Activated CD8-positive, alpha-beta memory T cell treated with anti-CD3 and anti-CD28 coated beads, Interleukin-2, amount 10 ng/mL, durations not matched to agents 7 days and 5 days (primary cell): ENCODE results near the gene UBN2. TPM values are rescaled to one million over a fixed set of nuclear protein-coding genes. Genes with fewer than 3 reads are reported as not detected.
"Not testable (repeated sequence)": the region's sequence is repeated elsewhere in the genome, so short reads cannot be mapped to it uniquely, and the experiment has no call there.

Source experiments
- ATAC-seq: fragments of 150-1000 bp; cut with Tn5 transposase; one replicate; pipeline ENCODE4 v1.10.0; 2021; ENCODE audit warnings: moderate library complexity
- CTCF ChIA-PET: fragments of 350-600 bp; sonication (Branson Sonifier 250); formaldehyde crosslinking; loops from one replicate; lab custom pipeline; 2021; ENCODE audit warnings: antibody characterized with exemption; lab: Charles Lee
- DNase-seq: peaks from one replicate; pipeline ENCODE4 v3.0.0-alpha.2; 2020
- H3K27ac Mint-ChIP-seq: one replicate; pipeline ENCODE4 v1.8.0; 2021; ENCODE audit warnings: mild to moderate bottlenecking, mixed read lengths
- H3K27me3 Mint-ChIP-seq: one replicate; pipeline ENCODE4 v1.8.0; 2021; ENCODE audit warnings: mixed read lengths
- H3K36me3 Mint-ChIP-seq: one replicate; pipeline ENCODE4 v1.8.0; 2021; ENCODE audit warnings: mild to moderate bottlenecking, mixed read lengths
- H3K4me1 Mint-ChIP-seq: one replicate; pipeline ENCODE4 v1.8.0; 2021; ENCODE audit warnings: mixed read lengths
- H3K4me3 Mint-ChIP-seq: one replicate; pipeline ENCODE4 v1.8.0; 2021; ENCODE audit warnings: mild to moderate bottlenecking, moderate library complexity, mixed read lengths
- H3K9me3 Mint-ChIP-seq: one replicate; pipeline ENCODE4 v1.8.0; 2022; ENCODE audit warnings: low read depth, mixed read lengths
- total RNA-seq, 2 experiments: library from RNA; stranded (reverse); gene quantifications; one replicate each; pipeline ENCODE4 v1.2.3, GENCODE V29; 2021

UBN2 gene
- total RNA-seq, 2 experiments from 2014 or later: 10.8 to 12.7 TPM

GRCh38 chr7:139224219-139224618 is 6.8 kb upstream of the UBN2 start:
- H3K36me3 Mint-ChIP-seq: no peaks in the 10 kb centered on the region

GRCh38 chr7:139224836-139225235 is 6.2 kb upstream of the UBN2 start:
- peaks cover 20% of the 10 kb centered on the region for H3K27me3 Mint-ChIP-seq
- H3K27ac Mint-ChIP-seq, CTCF ChIA-PET, H3K4me3 Mint-ChIP-seq, H3K4me1 Mint-ChIP-seq, H3K36me3 Mint-ChIP-seq, DNase-seq, ATAC-seq, H3K9me3 Mint-ChIP-seq: not testable (repeated sequence)

More at GRCh38 chr7:139224219-139224618, 6.8 kb upstream of the UBN2 start:
- Mint-ChIP-seq H3K4me1 (no peaks in the 10 kb centered on the region), H3K4me3 (no peak overlapping the region), H3K27me3 (peaks cover 17% of the 10 kb centered on the region), H3K9me3 (no peaks in the 10 kb centered on the region), H3K27ac (no peak overlapping the region)
- DNase-seq (no peak), ATAC-seq (no peak)
- CTCF ChIA-PET: no interaction called here

- H3K4me3 Mint-ChIP-seq, H3K27ac Mint-ChIP-seq, H3K9me3 Mint-ChIP-seq, H3K4me1 Mint-ChIP-seq, DNase-seq, ATAC-seq, H3K36me3 Mint-ChIP-seq: not testable (repeated sequence)
- peaks cover 24% of the 10 kb centered on the region for H3K27me3 Mint-ChIP-seq
- CTCF ChIA-PET: interaction anchor here (0.6 kb wide), 1 partner anchor 201 kb away, joined by 3 read pairs; no protein-coding TSS in a partner anchor
Measured at GRCh38 chr7:139225286-139226157, 5.5 kb upstream of the UBN2 start.

GRCh38 chr7:139226158-139226515 is 4.9 kb upstream of the UBN2 start:
- not testable (repeated sequence) for H3K4me3 Mint-ChIP-seq, H3K36me3 Mint-ChIP-seq, H3K27ac Mint-ChIP-seq, H3K9me3 Mint-ChIP-seq, ATAC-seq, H3K4me1 Mint-ChIP-seq, DNase-seq
- CTCF ChIA-PET: interaction anchor here (0.6 kb wide), 1 partner anchor 200 kb away, joined by 3 read pairs; no protein-coding TSS in a partner anchor
- peaks cover 24% of the 10 kb centered on the region for H3K27me3 Mint-ChIP-seq

GRCh38 chr7:139226988-139227488 is 4.0 kb upstream of the UBN2 start:
- DNase-seq, H3K9me3 Mint-ChIP-seq, H3K36me3 Mint-ChIP-seq, H3K4me1 Mint-ChIP-seq, CTCF ChIA-PET, H3K27ac Mint-ChIP-seq, ATAC-seq, H3K4me3 Mint-ChIP-seq: not testable (repeated sequence)
- H3K27me3 Mint-ChIP-seq: peaks cover 24% of the 10 kb centered on the region

- no peak overlapping the region for H3K27ac Mint-ChIP-seq
- peaks cover 21% of the 10 kb centered on the region for H3K27me3 Mint-ChIP-seq
- H3K4me1 Mint-ChIP-seq: peaks cover 16% of the 10 kb centered on the region
- H3K36me3 Mint-ChIP-seq: peaks cover 2% of the 10 kb centered on the region
- CTCF ChIA-PET: interaction anchor here (1.3 kb wide), 1 partner anchor 108 kb away, joined by 3 read pairs; no protein-coding TSS in a partner anchor
- no peaks in the 10 kb centered on the region for H3K9me3 Mint-ChIP-seq
- no peak for ATAC-seq
- H3K4me3 Mint-ChIP-seq: peak overlapping the region; percentile 42
- no peak for DNase-seq
Measured at GRCh38 chr7:139230023-139230422, 1.0 kb upstream of the UBN2 start.

- H3K27me3 Mint-ChIP-seq: peaks cover 21% of the 10 kb centered on the region
- CTCF ChIA-PET: interaction anchor here (1.3 kb wide), 1 partner anchor 108 kb away, joined by 3 read pairs; no protein-coding TSS in a partner anchor
- no peak overlapping the region for H3K27ac Mint-ChIP-seq
- no peaks in the 10 kb centered on the region for H3K9me3 Mint-ChIP-seq
- H3K4me1 Mint-ChIP-seq: peaks cover 16% of the 10 kb centered on the region
- ATAC-seq (no peak), DNase-seq (no peak)
- H3K36me3 Mint-ChIP-seq: peaks cover 2% of the 10 kb centered on the region
- peak overlapping the region; percentile 93 for H3K4me3 Mint-ChIP-seq
Measured at GRCh38 chr7:139230484-139230773, 608 bp upstream of the UBN2 start.

- peak; percentile 51 for DNase-seq
- peak; percentile 46 for ATAC-seq
- H3K4me3 Mint-ChIP-seq: peak overlapping the region; percentile 93
- CTCF ChIA-PET: interaction anchor here (0.6 to 1.8 kb wide), 4 partner anchors 11 to 175 kb away, joined by 3 to 5 read pairs (median 4); no protein-coding TSS in a partner anchor
- no peaks in the 10 kb centered on the region for H3K9me3 Mint-ChIP-seq
- H3K27me3 Mint-ChIP-seq: peaks cover 21% of the 10 kb centered on the region
- peaks cover 16% of the 10 kb centered on the region for H3K4me1 Mint-ChIP-seq
- H3K27ac Mint-ChIP-seq: peak overlapping the region; percentile 69
- H3K36me3 Mint-ChIP-seq: peaks cover 3% of the 10 kb centered on the region
Measured at GRCh38 chr7:139231513-139232376, 708 bp downstream of the UBN2 start.

GRCh38 chr7:139232377-139232717 is 1.3 kb downstream of the UBN2 start:
- H3K4me1 Mint-ChIP-seq: peaks cover 16% of the 10 kb centered on the region
- peaks cover 3% of the 10 kb centered on the region for H3K36me3 Mint-ChIP-seq
- H3K4me3 Mint-ChIP-seq: peak overlapping the region; percentile 85
- H3K9me3 Mint-ChIP-seq: no peaks in the 10 kb centered on the region
- peak overlapping the region; percentile 69 for H3K27ac Mint-ChIP-seq
- peaks cover 20% of the 10 kb centered on the region for H3K27me3 Mint-ChIP-seq
- no peak for DNase-seq
- no peak for ATAC-seq
- CTCF ChIA-PET: interaction anchor here (1.6 to 1.8 kb wide), 2 partner anchors 10 to 157 kb away, joined by 4 to 5 read pairs; no protein-coding TSS in a partner anchor

GRCh38 chr7:139232904-139233303 is 1.9 kb downstream of the UBN2 start:
- no peaks in the 10 kb centered on the region for H3K9me3 Mint-ChIP-seq
- no peak for DNase-seq
- no peak overlapping the region for H3K27ac Mint-ChIP-seq
- H3K36me3 Mint-ChIP-seq: peaks cover 7% of the 10 kb centered on the region
- H3K27me3 Mint-ChIP-seq: peaks cover 16% of the 10 kb centered on the region
- H3K4me1 Mint-ChIP-seq: peaks cover 16% of the 10 kb centered on the region
- CTCF ChIA-PET: interaction anchor here (1.6 to 1.8 kb wide), 2 partner anchors 9 to 158 kb away, joined by 4 to 5 read pairs; no protein-coding TSS in a partner anchor
- peak overlapping the region; percentile 85 for H3K4me3 Mint-ChIP-seq
- ATAC-seq: no peak

GRCh38 chr7:139241258-139241657 is 10.2 kb downstream of the UBN2 start:
- Mint-ChIP-seq H3K4me3 (no peak overlapping the region), H3K27ac (no peak overlapping the region), H3K36me3 (peaks cover 34% of the 10 kb centered on the region), H3K27me3 (no peaks in the 10 kb centered on the region), H3K9me3 (no peaks in the 10 kb centered on the region), H3K4me1 (peaks cover 13% of the 10 kb centered on the region)
- DNase-seq: no peak
- ATAC-seq: no peak
- CTCF ChIA-PET: no interaction called here

GRCh38 chr7:139242741-139243281 is 11.8 kb downstream of the UBN2 start:
- DNase-seq: no peak
- CTCF ChIA-PET: interaction anchor here (1.0 to 1.5 kb wide), 2 partner anchors 9 to 10 kb away, joined by 3 to 5 read pairs; no protein-coding TSS in a partner anchor
- peak; percentile 73 for ATAC-seq

GRCh38 chr7:139245401-139245800 is 14.4 kb downstream of the UBN2 start:
- ATAC-seq: no peak
- no peak for DNase-seq
- CTCF ChIA-PET: no interaction called here

More at GRCh38 chr7:139242741-139243281, 11.8 kb downstream of the UBN2 start:
- Mint-ChIP-seq H3K4me1 (peaks cover 13% of the 10 kb centered on the region), H3K27ac (no peak overlapping the region), H3K9me3 (no peaks in the 10 kb centered on the region), H3K4me3 (no peak overlapping the region), H3K36me3 (peaks cover 41% of the 10 kb centered on the region), H3K27me3 (no peaks in the 10 kb centered on the region)

More at GRCh38 chr7:139245401-139245800, 14.4 kb downstream of the UBN2 start:
- Mint-ChIP-seq H3K27ac (no peak overlapping the region), H3K27me3 (no peaks in the 10 kb centered on the region), H3K36me3 (peaks cover 36% of the 10 kb centered on the region), H3K4me3 (no peak overlapping the region), H3K4me1 (peaks cover 30% of the 10 kb centered on the region), H3K9me3 (no peaks in the 10 kb centered on the region)
